HG02981 (cell line): ENCODE results near the gene KIAA1614.

ENCODE experiments used
- ATAC-seq: cut with Tn5 transposase; IDR thresholded peaks from one replicate; pipeline ENCODE4 v1.9.1; 2021; ENCODE audit warnings: mild to moderate bottlenecking, moderate library complexity; ENCODE audit not compliant: unreplicated experiment

The KIAA1614 gene

GRCh38 chr1:180981596-180982387 is 69.1 kb downstream of the KIAA1614 start:
- ATAC-seq: peak; percentile 67

- ATAC-seq: no peak
These were observed 69.7 kb downstream of the KIAA1614 start for GRCh38 chr1:180982422-180982821.

DNA sequence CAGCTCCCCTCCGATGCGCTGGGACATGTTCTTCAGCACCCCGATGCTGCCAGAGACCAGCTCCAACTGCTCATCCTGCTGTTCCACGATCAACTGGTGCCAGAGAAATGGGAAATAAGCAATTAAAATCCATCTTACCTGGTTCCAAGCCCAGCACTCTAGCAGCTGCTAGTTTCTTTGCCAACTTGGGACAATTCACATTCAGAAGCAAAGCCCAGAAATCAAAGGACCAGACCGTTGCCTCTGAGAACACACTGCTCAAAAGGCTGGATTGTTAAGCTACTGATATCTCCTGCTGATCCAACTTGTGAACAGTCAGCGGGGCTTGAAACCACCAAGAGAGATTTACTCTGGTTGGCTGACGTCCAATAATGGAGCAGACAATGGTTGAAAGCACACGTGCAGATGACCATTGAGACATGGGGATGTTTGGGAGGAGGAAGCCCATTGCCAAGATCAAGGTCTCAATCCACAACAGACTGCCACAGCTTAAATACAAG is 75.6 kb downstream of the KIAA1614 start:
- no peak for ATAC-seq

DNA sequence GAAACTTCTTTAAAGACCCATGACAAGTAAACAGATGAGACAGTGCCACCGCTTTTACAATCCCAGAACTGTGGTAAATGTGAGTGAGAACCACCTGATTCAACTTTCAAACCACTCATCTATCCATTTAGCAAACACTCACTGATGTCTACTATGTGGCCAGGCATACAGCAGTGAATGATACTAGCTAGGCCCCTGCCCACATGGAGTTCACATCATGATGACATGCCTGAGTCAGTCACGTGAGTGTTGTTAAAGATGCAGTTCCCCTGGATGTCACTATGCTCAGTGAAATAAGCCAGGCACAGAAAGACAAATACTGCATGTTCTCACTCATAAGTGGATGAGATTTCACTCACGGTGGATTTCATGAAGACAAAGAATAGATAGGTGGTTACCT is 81.6 kb downstream of the KIAA1614 start:
- no peak for ATAC-seq

DNA sequence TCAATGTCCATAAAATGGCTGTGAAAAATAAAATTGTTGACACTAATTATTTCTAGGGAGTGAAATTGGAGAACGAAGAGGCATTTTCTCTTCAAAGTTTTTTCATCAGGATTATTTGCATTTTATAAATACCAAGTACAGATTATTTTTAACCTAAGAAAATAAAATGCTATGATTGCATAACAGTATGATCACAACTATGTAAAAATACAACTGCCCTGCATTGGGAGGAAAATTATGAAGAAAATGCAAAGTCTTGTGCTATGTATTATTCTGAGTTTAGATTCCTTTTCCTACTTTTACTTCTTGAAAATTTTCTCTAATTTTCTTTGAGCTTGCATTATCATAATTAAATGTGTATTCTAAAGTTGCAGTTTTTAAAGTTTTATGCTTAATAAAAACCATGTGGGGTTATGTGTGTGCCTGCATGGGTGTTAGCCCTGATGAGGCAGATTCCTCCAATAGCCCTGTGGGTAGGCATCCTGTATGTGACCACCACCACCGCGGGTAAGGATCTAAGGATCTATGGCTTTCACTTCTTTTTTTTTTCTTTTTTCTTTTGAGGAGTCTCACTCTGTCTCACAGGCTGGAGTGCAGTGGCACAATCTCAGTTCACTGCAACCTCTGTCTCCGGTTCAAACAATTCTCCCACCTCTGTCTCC is 85.3 kb downstream of the KIAA1614 start:
- ATAC-seq: no peak
